Nephron (organoid): Measurements from ENCODE around the gene TMIGD1.

Source experiments
- H3K27ac Mint-ChIP-seq, 3 experiments: 2 replicates each; pipeline ENCODE4 v1.8.0; 2020; ENCODE audit warnings: mixed read lengths in 3 of 3, mild to moderate bottlenecking in 2 of 3, moderate library complexity in 1 of 3
- H3K27me3 Mint-ChIP-seq: 2 replicates; pipeline ENCODE4 v1.8.0; 2021; ENCODE audit warnings: low read depth, mild to moderate bottlenecking, moderate library complexity, mixed read lengths
- H3K36me3 Mint-ChIP-seq: 2 replicates; pipeline ENCODE4 v1.8.0; 2020; ENCODE audit warnings: low read depth, mixed read lengths
- H3K4me1 Mint-ChIP-seq: 2 replicates; pipeline ENCODE4 v1.8.0; 2020; ENCODE audit warnings: mixed read lengths
- H3K4me3 Mint-ChIP-seq, 3 experiments: 2 replicates each; pipeline ENCODE4 v1.8.0; 2020; ENCODE audit warnings: mild to moderate bottlenecking in 3 of 3, mixed read lengths in 3 of 3, moderate library complexity in 2 of 3
- H3K9me3 Mint-ChIP-seq: 2 replicates; pipeline ENCODE4 v1.8.0; 2020; ENCODE audit warnings: mixed read lengths
- TF ChIP-seq, protein P1 (sequence below), 3 experiments: fragments of 200-600 bp; sonication (generic); IDR thresholded peaks; one replicate each; pipeline ENCODE4 v1.5.0; 2021; ENCODE audit warnings: antibody characterized with exemption in 3 of 3; ENCODE audit not compliant: unreplicated experiment in 3 of 3

The TMIGD1 gene

DNA sequence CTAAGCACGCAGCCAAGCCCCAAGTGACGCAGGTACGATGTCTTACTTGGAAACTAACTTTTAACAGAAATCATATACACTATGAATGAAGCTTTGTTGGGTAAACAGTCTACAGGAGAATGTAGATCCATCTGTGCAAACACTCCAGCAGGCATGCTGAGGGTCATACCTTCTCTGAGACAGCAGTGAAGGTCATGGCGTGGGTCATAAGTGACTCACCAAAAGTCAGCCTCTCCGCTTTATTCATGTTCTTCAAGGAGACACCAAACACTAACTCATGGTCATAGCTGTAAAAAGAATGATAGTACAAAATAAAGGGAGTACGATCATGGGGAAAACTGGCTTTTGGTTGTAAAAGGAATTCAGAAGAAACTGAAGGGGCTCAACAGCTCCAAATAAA, 62.8 kb downstream of the TMIGD1 start:
- Mint-ChIP-seq H3K27me3 (no peaks in the 10 kb centered on the region), H3K9me3 (no peaks in the 10 kb centered on the region), H3K36me3 (peaks cover 70% of the 10 kb centered on the region), H3K4me1 (no peaks in the 10 kb centered on the region), H3K27ac (no peak overlapping the region), H3K4me3 (no peak overlapping the region)
- TF ChIP-seq, protein P1, sequence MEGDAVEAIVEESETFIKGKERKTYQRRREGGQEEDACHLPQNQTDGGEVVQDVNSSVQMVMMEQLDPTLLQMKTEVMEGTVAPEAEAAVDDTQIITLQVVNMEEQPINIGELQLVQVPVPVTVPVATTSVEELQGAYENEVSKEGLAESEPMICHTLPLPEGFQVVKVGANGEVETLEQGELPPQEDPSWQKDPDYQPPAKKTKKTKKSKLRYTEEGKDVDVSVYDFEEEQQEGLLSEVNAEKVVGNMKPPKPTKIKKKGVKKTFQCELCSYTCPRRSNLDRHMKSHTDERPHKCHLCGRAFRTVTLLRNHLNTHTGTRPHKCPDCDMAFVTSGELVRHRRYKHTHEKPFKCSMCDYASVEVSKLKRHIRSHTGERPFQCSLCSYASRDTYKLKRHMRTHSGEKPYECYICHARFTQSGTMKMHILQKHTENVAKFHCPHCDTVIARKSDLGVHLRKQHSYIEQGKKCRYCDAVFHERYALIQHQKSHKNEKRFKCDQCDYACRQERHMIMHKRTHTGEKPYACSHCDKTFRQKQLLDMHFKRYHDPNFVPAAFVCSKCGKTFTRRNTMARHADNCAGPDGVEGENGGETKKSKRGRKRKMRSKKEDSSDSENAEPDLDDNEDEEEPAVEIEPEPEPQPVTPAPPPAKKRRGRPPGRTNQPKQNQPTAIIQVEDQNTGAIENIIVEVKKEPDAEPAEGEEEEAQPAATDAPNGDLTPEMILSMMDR (IDR thresholded peaks at IDR 0.05; ENCODE audit: unreplicated experiment in 3 of 3) = no peak

GRCh38 chr17:30267625-30268024, 66.2 kb downstream of the TMIGD1 start:
- H3K4me1 Mint-ChIP-seq = peaks cover 15% of the 10 kb centered on the region
- no peaks in the 10 kb centered on the region for H3K9me3 Mint-ChIP-seq
- H3K36me3 Mint-ChIP-seq = peaks cover 63% of the 10 kb centered on the region
- H3K27ac Mint-ChIP-seq = peak overlapping the region in 1 of 3 experiments; percentile 1
- H3K27me3 Mint-ChIP-seq = no peaks in the 10 kb centered on the region
- H3K4me3 Mint-ChIP-seq = no peak overlapping the region
- TF ChIP-seq, protein P1 (IDR thresholded peaks at IDR 0.05; ENCODE audit: unreplicated experiment in 3 of 3) = no peak
